Suppressor macrophage treated with lipopolysaccharide for 4 hours (primary cell): ENCODE measurements around the gene PPP1R3D.
"Not testable (repeated sequence)": the region's sequence is repeated elsewhere in the genome, so short reads cannot be mapped to it uniquely, and the experiment has no call there.

ENCODE experiments used
- DNase-seq: peaks from one replicate; pipeline ENCODE4 v3.0.0-alpha.2; 2020

Gene PPP1R3D

GRCh38 chr20:59912609-59913008, 27.5 kb downstream of the PPP1R3D start:
- DNase-seq, result peak; percentile 60

- DNase-seq, result no peak
These were observed 29.1 kb downstream of the PPP1R3D start for GRCh38 chr20:59911041-59911440.

GRCh38 chr20:59908855-59909254, 31.2 kb downstream of the PPP1R3D start:
- DNase-seq, result no peak

- DNase-seq, result no peak
These were observed 36.5 kb downstream of the PPP1R3D start for GRCh38 chr20:59903621-59904020.

GRCh38 chr20:59902470-59902869, 37.6 kb downstream of the PPP1R3D start:
- DNase-seq, result no peak

- DNase-seq, result no peak
These were observed 44.2 kb downstream of the PPP1R3D start for GRCh38 chr20:59895908-59896307.

GRCh38 chr20:59891581-59891980, 48.5 kb downstream of the PPP1R3D start:
- DNase-seq, result no peak

- not testable (repeated sequence) for DNase-seq
These were observed 50.1 kb downstream of the PPP1R3D start for GRCh38 chr20:59890035-59890434.

- no peak for DNase-seq
These were observed 52.1 kb downstream of the PPP1R3D start for GRCh38 chr20:59888050-59888449.
